Esophagus (tissue), 2 donors: Measurements from ENCODE around the gene ACSF3. TPM values are rescaled to one million over a fixed set of nuclear protein-coding genes. Genes with fewer than 3 reads are reported as not detected.

ENCODE experiments used
- H3K27ac ChIP-seq, 2 donors: one replicate each; pipeline ENCODE4 v1.5.1; 2013; ENCODE audit warnings: low read depth in 2 of 2, mild to moderate bottlenecking in 2 of 2, inconsistent platforms in 1 of 2, low read length in 1 of 2, moderate library complexity in 1 of 2
- H3K27me3 ChIP-seq, 2 donors: one replicate each; pipeline ENCODE4 v1.6.1; 2013; ENCODE audit warnings: low read length in 2 of 2, control low read depth in 1 of 2, mild to moderate bottlenecking in 1 of 2; ENCODE audit not compliant: insufficient read depth in 2 of 2, control insufficient read depth in 1 of 2
- H3K36me3 ChIP-seq, 2 donors: one replicate each; pipeline ENCODE4 v1.6.1; 2013; ENCODE audit warnings: low read length in 1 of 2; ENCODE audit not compliant: control insufficient read depth in 2 of 2, insufficient read depth in 2 of 2
- H3K4me1 ChIP-seq, 2 donors: one replicate each; pipeline ENCODE4 v1.6.1; 2013; ENCODE audit warnings: low read length in 1 of 2; ENCODE audit not compliant: control insufficient read depth in 2 of 2, insufficient read depth in 2 of 2
- H3K4me3 ChIP-seq, 2 donors: one replicate each; pipeline ENCODE4 v1.5.1; 2013; ENCODE audit warnings: low read length in 2 of 2, mild to moderate bottlenecking in 2 of 2, low read depth in 1 of 2, moderate library complexity in 1 of 2
- H3K9me3 ChIP-seq, 2 donors: one replicate each; pipeline ENCODE4 v1.6.1; 2013; ENCODE audit warnings: mild to moderate bottlenecking in 2 of 2, low read depth in 1 of 2, low read length in 1 of 2, moderate library complexity in 1 of 2; ENCODE audit not compliant: control insufficient read depth in 2 of 2, insufficient read depth in 1 of 2
- WGBS, 2 donors: extraction: QIAGEN DNeasy Blood & Tissue Kit; methylation state at CpG; one replicate each; pipeline ENCODE4 v1.1.7; 2013; 5-methylcytosine and 5-hydroxymethylcytosine counted together
- polyA plus RNA-seq, 2 donors: library from polyadenylated mRNA; stranded (reverse); fragments of 200-250 nt; gene quantifications; one replicate each; pipeline ENCODE4 v1.2.3, GENCODE V29; 2013
- donor health status: healthy with polysubstance abuse.
- donor health status: Bipolar disorder and iron deficiency.

The ACSF3 gene
- polyA plus RNA-seq, 2 donors, result 14.1 to 22.3 TPM

- Histone ChIP-seq H3K27me3 (no peaks in the 10 kb centered on the region), H3K4me3 (no peak overlapping the region)
- WGBS, 2 donors, result 61% methylated on average over 18 to 19 of the region's 19 CpGs
Observed at GRCh38 chr16:89153848-89154271, 60.2 kb downstream of the ACSF3 start.

GRCh38 chr16:89154390-89155183 lies 60.9 kb downstream of the ACSF3 start:
- WGBS, 2 donors, result 54 to 64% methylated on average over 24 of the region's 24 CpGs
- no peak overlapping the region for H3K27ac ChIP-seq

More at GRCh38 chr16:89153848-89154271, 60.2 kb downstream of the ACSF3 start:
- H3K9me3 ChIP-seq, result peaks cover 0 to 4% of the 10 kb centered on the region in 2 donors
- H3K4me1 ChIP-seq, result peaks cover 3 to 25% of the 10 kb centered on the region in 2 donors
- H3K36me3 ChIP-seq, result peaks cover 3 to 7% of the 10 kb centered on the region in 2 donors
- no peak overlapping the region for H3K27ac ChIP-seq

GRCh38 chr16:89155184-89155679 lies 61.6 kb downstream of the ACSF3 start:
- H3K27me3 ChIP-seq, result no peaks in the 10 kb centered on the region
- H3K27ac ChIP-seq, result no peak overlapping the region
- H3K4me3 ChIP-seq, result no peak overlapping the region
- H3K4me1 ChIP-seq, result peaks cover 3 to 24% of the 10 kb centered on the region in 2 donors
- no peaks in the 10 kb centered on the region for H3K9me3 ChIP-seq
- 21 to 28% methylated on average over 19 of the region's 19 CpGs for WGBS, 2 donors
- H3K36me3 ChIP-seq, result peaks cover 3 to 7% of the 10 kb centered on the region in 2 donors

More at GRCh38 chr16:89154390-89155183, 60.9 kb downstream of the ACSF3 start:
- H3K36me3 ChIP-seq, result peaks cover 3 to 7% of the 10 kb centered on the region in 2 donors
- H3K4me3 ChIP-seq, result no peak overlapping the region
- peaks cover 0 to under 1% of the 10 kb centered on the region in 2 donors for H3K9me3 ChIP-seq
- H3K27me3 ChIP-seq, result no peaks in the 10 kb centered on the region
- peaks cover 3 to 25% of the 10 kb centered on the region in 2 donors for H3K4me1 ChIP-seq

- Histone ChIP-seq H3K9me3 (no peaks in the 10 kb centered on the region), H3K27ac (no peak overlapping the region), H3K4me1 (peaks cover 0 to 20% of the 10 kb centered on the region in 2 donors), H3K27me3 (no peaks in the 10 kb centered on the region), H3K36me3 (peaks cover 0 to 2% of the 10 kb centered on the region in 2 donors), H3K4me3 (no peak overlapping the region)
- 57 to 60% methylated on average over 24 of the region's 24 CpGs for WGBS, 2 donors
Observed at GRCh38 chr16:89155851-89156739, 62.4 kb downstream of the ACSF3 start.

GRCh38 chr16:89156740-89157645 lies 63.3 kb downstream of the ACSF3 start:
- Histone ChIP-seq H3K9me3 (no peaks in the 10 kb centered on the region), H3K27ac (no peak overlapping the region), H3K4me1 (peaks cover 0 to 20% of the 10 kb centered on the region in 2 donors), H3K4me3 (no peak overlapping the region), H3K36me3 (peaks cover 0 to 2% of the 10 kb centered on the region in 2 donors), H3K27me3 (no peaks in the 10 kb centered on the region)
- WGBS, 2 donors, result 67 to 69% methylated on average over 26 of the region's 26 CpGs

GRCh38 chr16:89157778-89158177 lies 64.1 kb downstream of the ACSF3 start:
- H3K4me1 ChIP-seq, result peaks cover 0 to 20% of the 10 kb centered on the region in 2 donors
- WGBS, 2 donors, result 92 to 94% methylated on average over 12 of the region's 12 CpGs
- H3K27me3 ChIP-seq, result no peaks in the 10 kb centered on the region
- no peaks in the 10 kb centered on the region for H3K9me3 ChIP-seq
- H3K4me3 ChIP-seq, result no peak overlapping the region
- H3K36me3 ChIP-seq, result peaks cover 0 to 2% of the 10 kb centered on the region in 2 donors
- no peak overlapping the region for H3K27ac ChIP-seq

GRCh38 chr16:89159066-89159849 lies 65.6 kb downstream of the ACSF3 start:
- WGBS, 2 donors, result 73% methylated on average over 48 of the region's 48 CpGs
- H3K4me1 ChIP-seq, result peaks cover 0 to 10% of the 10 kb centered on the region in 2 donors
- no peaks in the 10 kb centered on the region for H3K36me3 ChIP-seq
- no peaks in the 10 kb centered on the region for H3K27me3 ChIP-seq
- no peaks in the 10 kb centered on the region for H3K9me3 ChIP-seq
- H3K4me3 ChIP-seq, result no peak overlapping the region
- no peak overlapping the region for H3K27ac ChIP-seq

- no peaks in the 10 kb centered on the region for H3K36me3 ChIP-seq
- WGBS, 2 donors, result 88% methylated on average over 20 of the region's 20 CpGs
Observed at GRCh38 chr16:89159850-89160354, 66.2 kb downstream of the ACSF3 start.

More at GRCh38 chr16:89159850-89160354, 66.2 kb downstream of the ACSF3 start:
- no peak overlapping the region for H3K27ac ChIP-seq
- no peaks in the 10 kb centered on the region for H3K9me3 ChIP-seq
- H3K4me1 ChIP-seq, result peaks cover 0 to 4% of the 10 kb centered on the region in 2 donors
- H3K27me3 ChIP-seq, result no peaks in the 10 kb centered on the region
- H3K4me3 ChIP-seq, result no peak overlapping the region
